HG02870 (cell line): ENCODE data around the gene IL15.
A peak's percentile ranks its signal among the peaks of the same experiment; 100 is the strongest.
"Not testable (repeated sequence)": the region's sequence is repeated elsewhere in the genome, so short reads cannot be mapped to it uniquely, and the experiment has no call there.

Experiments used
- ATAC-seq: cut with Tn5 transposase; IDR thresholded peaks from one replicate; pipeline ENCODE4 v1.9.1; 2021; ENCODE audit warnings: mild to moderate bottlenecking, moderate library complexity; ENCODE audit not compliant: unreplicated experiment

IL15 gene

GRCh38 chr4:141692081-141692480 is 55.7 kb downstream of the IL15 start:
- no peak for ATAC-seq

GRCh38 chr4:141697116-141697515 is 60.7 kb downstream of the IL15 start:
- ATAC-seq, result no peak

- no peak for ATAC-seq
Observed at GRCh38 chr4:141702472-141703182, 66.2 kb downstream of the IL15 start.

- no peak for ATAC-seq
Observed at GRCh38 chr4:141703497-141703896, 67.1 kb downstream of the IL15 start.

GRCh38 chr4:141705048-141705746 is 68.8 kb downstream of the IL15 start:
- peak; percentile 73 for ATAC-seq

GRCh38 chr4:141705747-141706377 is 69.5 kb downstream of the IL15 start:
- peak; percentile 48 for ATAC-seq

- ATAC-seq, result no peak
Observed at GRCh38 chr4:141706445-141706844, 70.1 kb downstream of the IL15 start.

- peak; percentile 57 for ATAC-seq
Observed at GRCh38 chr4:141711211-141711610, 74.8 kb downstream of the IL15 start.

GRCh38 chr4:141713185-141713584 is 76.8 kb downstream of the IL15 start:
- no peak for ATAC-seq

GRCh38 chr4:141713771-141714445 is 77.5 kb downstream of the IL15 start:
- ATAC-seq, result no peak

GRCh38 chr4:141719585-141719984 is 83.2 kb downstream of the IL15 start:
- ATAC-seq, result no peak

GRCh38 chr4:141721174-141721573 is 84.8 kb downstream of the IL15 start:
- ATAC-seq, result no peak

GRCh38 chr4:141724646-141725045 is 88.3 kb downstream of the IL15 start:
- ATAC-seq, result no peak

- no peak for ATAC-seq
Observed at GRCh38 chr4:141727420-141727819, 91.0 kb downstream of the IL15 start.

GRCh38 chr4:141730805-141731204 is 94.4 kb downstream of the IL15 start:
- ATAC-seq, result peak; percentile 54

- ATAC-seq, result no peak
Observed at GRCh38 chr4:141731481-141731880, 95.1 kb downstream of the IL15 start.

GRCh38 chr4:141739636-141740035 is 103.3 kb downstream of the IL15 start:
- ATAC-seq, result no peak

GRCh38 chr4:141746026-141746425 is 109.6 kb downstream of the IL15 start:
- no peak for ATAC-seq

GRCh38 chr4:141751806-141752205 is 115.4 kb downstream of the IL15 start:
- ATAC-seq, result not testable (repeated sequence)

GRCh38 chr4:141757287-141757686 is 120.9 kb downstream of the IL15 start:
- no peak for ATAC-seq

- no peak for ATAC-seq
Observed at GRCh38 chr4:141759796-141760425, 123.5 kb downstream of the IL15 start.
